Skin of body (tissue), 2 donors: ENCODE data around the gene CDH11. TPM values are rescaled to one million over a fixed set of nuclear protein-coding genes. Genes with fewer than 3 reads are reported as not detected.
A peak's percentile ranks its signal among the peaks of the same experiment; 100 is the strongest.

Experiments
- DNase-seq: peaks from one replicate; lab custom pipeline; 2025; lab: John Stamatoyannopoulos, UW
- total RNA-seq: library from RNA; depleted of rRNA; stranded (reverse); fragments of >200 nt; gene quantifications from one replicate; pipeline ENCODE4 v1.2.3, GENCODE V29; 2014

The CDH11 gene
- total RNA-seq, 1 donor from 2014 or later = 102 TPM

GRCh38 chr16:64916051-64916450 is 205.8 kb downstream of the CDH11 start:
- no peak for DNase-seq

GRCh38 chr16:64910356-64910755 is 211.5 kb downstream of the CDH11 start:
- DNase-seq = peak; percentile 62

- DNase-seq = no peak
Measured at GRCh38 chr16:64907844-64908243, 214.0 kb downstream of the CDH11 start.

- DNase-seq = no peak
Measured at GRCh38 chr16:64903770-64904169, 218.1 kb downstream of the CDH11 start.

GRCh38 chr16:64900517-64900916 is 221.3 kb downstream of the CDH11 start:
- no peak for DNase-seq

GRCh38 chr16:64900019-64900418 is 221.8 kb downstream of the CDH11 start:
- peak; percentile 16 for DNase-seq

- no peak for DNase-seq
Measured at GRCh38 chr16:64898159-64898558, 223.7 kb downstream of the CDH11 start.
